NCI-H1092 (cell line): ENCODE measurements around the gene DHX36.

Experiments
- DNase-seq: peaks from one replicate; lab custom pipeline; 2025; lab: John Stamatoyannopoulos, UW

The DHX36 gene

DNA sequence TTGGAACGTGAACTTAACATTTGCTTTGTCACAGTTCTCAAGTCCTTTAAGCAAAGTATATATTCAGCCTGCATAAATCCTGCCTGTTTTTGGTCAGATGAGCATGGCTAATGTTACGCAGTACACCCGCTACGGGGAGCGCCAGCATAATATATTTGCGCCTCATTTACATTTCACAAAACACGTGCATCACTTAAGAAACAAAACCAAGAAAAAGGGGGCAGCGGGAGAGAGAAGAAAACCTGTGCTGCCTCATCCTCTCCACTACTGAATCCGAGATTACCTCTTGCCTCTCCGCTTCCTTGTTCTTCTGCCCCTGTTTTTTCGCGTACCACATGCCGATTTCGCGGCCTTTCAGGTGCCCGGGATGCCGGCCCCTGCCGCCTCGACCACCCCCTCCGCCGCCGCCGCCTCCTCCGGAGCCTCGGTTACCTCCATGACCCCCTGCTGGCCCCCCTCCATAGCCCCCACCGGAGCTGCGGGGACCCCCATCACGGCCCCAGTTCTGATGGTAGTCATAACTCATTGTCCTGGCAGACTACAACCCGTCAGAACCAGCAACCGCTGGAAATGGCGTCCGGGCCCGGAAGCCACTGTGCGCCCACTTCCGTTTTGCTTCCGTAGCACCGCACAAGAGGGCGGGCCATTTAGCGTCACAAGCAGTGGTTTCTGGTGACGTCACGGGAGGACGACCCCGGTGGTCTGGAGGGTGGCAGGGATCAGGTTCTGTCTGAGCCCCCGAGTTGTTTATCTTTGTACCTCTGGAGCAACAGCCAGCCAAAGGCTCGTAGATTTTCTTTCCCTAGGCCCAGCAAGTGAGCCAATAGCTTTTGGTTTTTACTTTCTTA, at the start of gene DHX36:
TSS of gene DHX36 (minus strand) at position 597 of the 848 bp plus-strand sequence. CDS start at position 526, 71 bp downstream.
- DNase-seq: peak; percentile 96

DNA sequence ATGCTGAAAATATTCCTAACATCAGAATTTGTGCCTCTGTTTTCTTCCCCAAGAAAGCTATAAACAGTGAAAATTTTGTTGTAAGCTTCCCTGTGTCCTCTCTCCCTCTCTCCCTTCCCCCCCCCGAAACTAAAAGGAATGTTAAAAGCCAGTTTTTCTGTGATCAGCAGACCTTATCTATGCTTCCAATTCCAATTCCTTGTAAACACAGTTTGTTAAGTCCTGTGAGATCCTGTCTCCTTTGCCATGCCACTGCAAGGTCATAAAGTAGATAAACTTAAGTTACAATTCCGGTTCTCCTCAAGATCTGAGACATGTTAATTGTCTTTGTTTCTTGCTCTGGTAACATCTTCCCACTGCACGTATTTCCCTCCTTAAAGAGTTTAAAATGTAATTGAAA, 42.9 kb upstream of the DHX36 start:
- DNase-seq: no peak

DNA sequence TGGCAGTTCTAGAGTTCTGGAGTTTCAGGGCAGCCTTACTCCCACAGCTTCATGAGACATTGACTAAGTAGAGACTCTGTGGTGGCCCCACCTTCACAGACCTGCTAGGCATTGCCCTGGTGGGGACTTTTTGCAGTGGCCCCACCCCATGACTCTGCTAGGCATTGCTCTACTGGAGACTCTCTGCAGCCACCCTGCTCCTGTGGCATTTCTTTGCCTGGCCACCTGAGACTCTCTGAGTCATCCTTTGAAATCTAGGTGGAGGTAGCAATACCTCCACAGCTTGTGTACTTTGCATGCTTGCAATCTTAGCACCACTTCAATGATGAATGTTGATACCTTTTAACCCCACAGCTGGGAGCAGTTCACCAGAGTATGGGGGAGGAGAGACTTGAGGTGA, 40.6 kb upstream of the DHX36 start:
- DNase-seq: no peak

GRCh38 chr3:154361099-154361498, 36.8 kb upstream of the DHX36 start:
- DNase-seq: no peak

GRCh38 chr3:154356009-154356408, 31.7 kb upstream of the DHX36 start:
- no peak for DNase-seq

- no peak for DNase-seq
These were observed 24.9 kb upstream of the DHX36 start for GRCh38 chr3:154349223-154349622.

GRCh38 chr3:154345422-154346122, 21.3 kb upstream of the DHX36 start:
- DNase-seq: no peak

DNA sequence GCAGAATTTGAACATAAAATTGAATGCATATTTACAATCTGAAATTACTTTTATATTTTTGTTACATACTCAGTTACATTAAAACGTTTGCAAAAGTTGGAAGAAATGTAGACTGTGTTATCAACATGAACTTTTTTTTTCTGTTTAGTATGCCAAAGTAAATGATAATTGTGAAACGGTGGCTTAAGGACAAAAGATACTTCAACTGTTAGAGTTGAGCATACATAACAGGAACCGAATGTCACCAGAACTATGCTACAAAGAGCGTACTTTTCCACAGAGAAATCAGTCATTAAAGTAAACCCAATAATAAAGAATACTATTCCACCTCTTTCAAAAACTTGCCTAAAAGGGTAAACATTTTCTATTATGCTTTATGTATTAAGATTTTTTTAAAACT, 14.3 kb upstream of the DHX36 start:
- no peak for DNase-seq

DNA sequence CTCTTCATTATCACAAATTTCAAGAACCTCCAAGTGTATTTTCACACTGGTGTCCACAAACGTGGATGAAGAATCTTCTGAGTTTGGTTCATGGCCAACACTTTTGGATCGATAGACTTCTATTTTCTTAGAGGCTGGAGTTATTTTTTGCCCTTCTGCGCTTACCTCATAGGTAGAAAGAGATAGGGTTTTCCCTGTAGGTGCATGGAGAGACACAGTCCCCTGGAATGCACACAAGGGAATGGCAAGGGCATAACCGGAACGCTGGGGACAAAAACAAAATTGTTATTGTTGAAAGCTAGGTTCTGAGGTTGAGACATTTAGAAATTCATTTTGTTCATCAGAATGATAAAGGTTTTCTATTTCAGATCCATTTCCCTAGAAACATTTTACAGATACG, 13.7 kb upstream of the DHX36 start:
- no peak for DNase-seq

DNA sequence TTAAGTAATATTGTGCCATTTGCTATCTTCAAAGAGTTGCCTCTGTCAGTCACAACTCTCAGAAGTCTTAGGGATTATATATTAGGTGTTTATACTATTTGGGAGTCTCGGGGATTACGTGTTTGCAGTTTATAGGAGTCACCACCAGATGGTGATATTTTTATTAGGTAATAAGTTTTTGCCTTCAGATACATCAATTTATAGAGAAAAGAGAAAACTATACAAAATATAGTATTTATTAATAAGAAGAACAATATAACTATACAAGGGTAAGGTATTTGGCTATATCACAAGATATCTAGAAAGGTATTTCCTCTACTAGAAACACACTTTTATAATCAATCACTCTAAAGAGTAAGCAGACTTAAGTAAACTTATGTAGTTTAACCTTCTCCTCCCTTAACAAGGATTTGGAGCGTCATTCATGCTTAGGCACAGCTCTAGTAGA, 10.7 kb upstream of the DHX36 start:
- DNase-seq: no peak

DNA sequence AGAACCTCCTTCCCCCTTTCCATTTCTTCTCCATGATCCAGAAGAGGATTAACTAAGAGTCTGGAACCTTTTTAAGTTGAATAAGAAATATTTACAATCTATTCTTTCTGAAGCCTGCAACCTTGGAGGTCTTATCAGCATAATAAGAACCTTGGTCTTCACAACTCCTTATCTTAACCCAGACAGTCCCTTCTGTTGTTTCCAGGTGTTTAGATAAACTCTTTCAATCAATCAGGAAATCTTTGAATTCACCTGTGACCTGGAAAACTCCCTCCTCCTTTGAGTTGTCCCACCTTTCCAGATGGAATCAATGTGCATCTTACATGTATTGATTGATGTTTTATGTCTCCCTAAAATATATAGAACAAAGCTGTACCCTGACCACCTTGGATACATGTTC, 3.6 kb upstream of the DHX36 start:
- DNase-seq: no peak

DNA sequence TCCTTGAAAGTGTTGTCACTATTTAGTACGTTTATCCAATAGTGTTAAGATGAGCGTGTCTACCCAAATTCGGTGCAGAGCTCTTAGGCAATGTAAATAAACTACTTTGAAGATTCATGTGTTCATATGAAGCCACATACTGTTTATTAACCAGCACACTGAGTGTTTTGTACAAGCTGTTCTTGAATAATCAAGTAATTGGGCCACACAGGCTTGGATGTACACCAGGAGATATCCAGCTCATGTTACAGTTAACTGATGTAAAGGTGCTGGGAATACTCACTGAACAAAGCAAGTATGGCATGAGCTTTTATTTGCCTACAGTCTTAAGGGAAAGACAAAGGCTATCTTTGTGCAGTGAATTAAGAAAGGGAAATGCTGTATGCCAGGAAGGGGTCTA, 632 bp upstream of the DHX36 start:
- no peak for DNase-seq

DNA sequence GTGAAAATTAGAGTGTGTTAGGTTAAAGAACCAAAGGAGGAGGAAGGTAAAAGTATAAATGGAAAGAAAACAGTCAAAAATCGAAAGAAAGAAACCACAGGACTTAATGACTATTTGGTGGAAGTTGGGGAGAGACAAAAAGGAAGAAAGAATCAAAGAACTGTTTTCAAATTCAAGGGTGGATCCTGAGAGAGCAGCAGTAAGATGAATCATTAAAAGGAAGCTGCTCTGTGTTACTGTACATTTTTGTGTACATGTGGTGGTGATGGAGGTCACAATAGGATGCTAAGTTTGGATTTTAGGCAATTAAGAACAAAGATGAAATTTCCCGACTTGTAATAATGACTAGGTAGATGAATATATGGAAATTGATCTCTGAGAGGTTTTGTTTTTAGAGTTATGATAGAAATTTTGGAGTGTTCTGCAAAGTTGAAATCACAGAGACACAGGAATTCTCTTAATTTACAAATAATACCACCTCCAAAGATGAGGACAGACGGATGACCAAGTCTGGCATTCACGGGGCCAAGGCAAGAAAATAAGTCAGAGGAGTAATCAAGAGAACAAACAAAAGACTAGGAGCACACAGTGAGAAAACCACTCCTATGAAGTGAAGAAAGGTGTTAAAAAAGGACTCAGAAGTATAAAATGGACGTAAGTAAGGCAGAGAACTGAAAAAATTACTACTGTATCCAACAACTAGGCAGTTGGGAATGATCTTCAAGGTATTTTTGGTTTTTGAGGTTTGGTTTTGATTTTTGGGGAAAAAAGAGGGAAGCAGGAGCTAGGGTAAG, 7.1 kb downstream of the DHX36 start:
- no peak for DNase-seq

DNA sequence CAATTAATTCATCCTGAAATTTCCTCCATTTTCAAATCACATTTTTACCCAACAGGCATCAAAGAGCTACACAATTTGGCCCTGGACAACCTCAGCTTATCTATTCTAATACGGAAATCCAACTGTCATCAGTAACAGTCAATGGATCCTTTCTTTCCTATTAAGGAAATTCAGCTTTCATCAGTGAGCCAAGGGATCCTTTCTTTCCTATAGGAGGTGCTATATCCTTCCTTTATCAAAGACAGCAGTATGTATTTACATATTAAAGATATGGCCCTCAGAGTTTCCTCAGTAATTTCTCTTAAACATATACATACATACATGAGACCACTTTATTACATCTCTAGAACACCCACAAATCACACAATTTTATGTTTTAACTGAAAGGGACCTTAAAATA, 10.1 kb downstream of the DHX36 start:
- DNase-seq: no peak

DNA sequence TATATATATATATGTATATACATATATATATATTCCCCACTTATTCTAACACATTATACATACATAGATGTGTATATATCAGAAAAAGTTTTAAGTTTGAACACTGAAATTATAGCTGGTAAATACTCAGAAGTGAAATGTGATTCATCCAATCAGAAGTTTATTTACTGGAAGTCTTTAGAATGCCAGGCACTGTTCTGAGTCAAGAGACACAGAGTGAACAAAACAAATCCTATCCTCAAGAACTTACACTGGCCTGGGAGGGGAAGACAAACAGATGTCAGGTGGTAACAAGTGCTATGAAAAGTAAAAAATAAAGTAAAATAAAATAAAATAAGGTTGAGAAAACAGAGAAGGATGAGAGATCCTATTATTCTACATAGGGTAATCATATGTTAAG, 13.4 kb downstream of the DHX36 start:
- DNase-seq: no peak

DNA sequence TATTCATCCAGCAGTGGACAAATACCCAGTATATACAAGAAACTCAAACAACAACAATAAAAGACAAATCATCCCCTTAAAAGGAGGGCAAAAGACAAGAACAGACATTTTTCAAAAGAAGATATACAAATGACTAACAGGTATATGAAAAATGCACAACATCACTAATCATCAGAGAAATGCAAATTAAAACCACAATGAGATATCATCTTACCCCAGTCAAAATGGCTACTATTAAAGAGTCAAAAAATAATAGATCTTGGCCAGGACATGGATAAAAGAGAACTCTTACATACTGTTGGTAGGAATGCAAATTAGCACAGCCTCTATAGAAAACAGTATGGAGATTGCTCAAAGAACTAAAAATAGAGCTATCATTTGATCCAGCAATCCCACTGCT, 16.9 kb downstream of the DHX36 start:
- DNase-seq: no peak

DNA sequence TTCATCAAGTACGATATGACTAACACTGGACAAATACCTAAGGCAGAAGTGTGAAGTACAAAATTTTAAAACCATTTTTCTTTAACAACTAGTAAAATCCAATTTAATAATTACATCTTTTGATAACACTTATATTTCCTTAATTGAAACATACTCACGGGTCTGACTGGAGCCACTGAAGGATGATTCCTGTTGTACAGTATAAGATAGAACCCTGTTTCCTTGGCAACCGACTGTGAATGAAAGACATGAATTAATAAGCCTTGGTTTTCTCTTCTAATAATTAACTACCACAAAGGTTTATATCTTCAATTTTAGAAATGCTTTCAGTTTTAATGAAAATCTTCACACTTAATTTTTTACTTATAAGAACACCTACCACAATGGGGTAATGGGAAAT, 19.4 kb downstream of the DHX36 start:
- DNase-seq: no peak

GRCh38 chr3:154304116-154304786, 20.0 kb downstream of the DHX36 start:
- no peak for DNase-seq

GRCh38 chr3:154301561-154301960, 22.7 kb downstream of the DHX36 start:
- DNase-seq: no peak

GRCh38 chr3:154294016-154294415, 30.3 kb downstream of the DHX36 start:
- no peak for DNase-seq

DNA sequence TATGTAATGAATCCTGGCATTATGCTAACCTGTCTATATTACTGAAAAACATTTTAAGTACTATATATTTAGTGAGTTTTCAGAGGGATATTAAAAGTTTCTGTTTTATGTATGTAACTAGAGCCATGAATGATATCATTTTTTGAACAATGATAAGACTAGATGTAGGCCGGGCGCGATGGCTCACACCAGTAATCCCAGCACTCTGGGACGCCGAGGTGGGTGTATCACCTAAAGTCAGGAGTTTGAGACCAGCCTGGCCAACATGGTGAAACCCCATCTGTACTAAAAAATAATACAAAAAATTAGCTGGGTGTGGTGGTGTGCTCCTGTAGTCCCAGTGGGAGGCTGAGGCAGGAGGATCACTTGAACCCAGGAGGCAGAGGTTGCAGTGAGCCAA, 34.1 kb downstream of the DHX36 start:
- DNase-seq: no peak

DNA sequence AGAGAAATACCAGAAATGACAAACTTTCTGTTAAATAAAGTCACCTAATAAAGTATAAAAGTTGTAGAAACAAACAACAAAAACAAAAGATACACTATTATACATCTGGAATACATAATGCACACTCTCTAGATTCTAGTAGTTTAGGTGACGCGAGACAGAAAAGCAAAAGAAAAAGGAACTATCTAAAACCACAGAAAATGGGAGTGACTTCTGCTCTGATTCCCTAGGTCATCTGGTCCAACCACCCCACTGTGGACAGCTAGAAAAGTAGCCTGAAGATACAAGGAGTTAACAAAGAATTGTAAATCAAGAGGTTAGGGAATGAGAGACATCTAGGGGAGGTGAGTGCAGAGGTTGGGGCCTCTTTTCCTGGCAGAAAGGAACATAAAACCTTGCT, 39.1 kb downstream of the DHX36 start:
- DNase-seq: no peak
